SK-N-SH (cell line): ENCODE data around the gene SLC6A2. TPM values are rescaled to one million over a fixed set of nuclear protein-coding genes. Genes with fewer than 3 reads are reported as not detected.

Experiments used
- CTCF ChIA-PET: fragments of 300-600, 350-600 bp; formaldehyde crosslinking; extraction: SDS; loops from one replicate; lab custom pipeline; 2021; lab: Yijun Ruan, JAX
- POLR2A ChIA-PET: fragments of 350-600 bp; sonication (Branson Sonifier 250); formaldehyde crosslinking; extraction: SDS; loops from one replicate; lab custom pipeline; 2020; ENCODE audit warnings: antibody characterized with exemption, inconsistent platforms; lab: Yijun Ruan, JAX
- DNase-seq: peaks from one replicate; pipeline ENCODE4 v3.0.0; 2012
- H2AFZ ChIP-seq: fragments of 200-600 bp; sonication (generic); 2 replicates; pipeline ENCODE4 v1.8.1; 2016; ENCODE audit warnings: antibody characterized with exemption, mild to moderate bottlenecking, low read depth
- H3F3A ChIP-seq: fragments of 200-600 bp; sonication (generic); replicated peaks from 2 replicates; pipeline ENCODE3; 2016; ENCODE audit warnings: antibody characterized with exemption, mild to moderate bottlenecking; ENCODE audit not compliant: insufficient read depth
- H3K27ac ChIP-seq, 2 experiments: fragments of 200-500 bp in 1 of 2; fragments of 200-600 bp in 1 of 2; sonication (Bioruptor generic) in 1 of 2; sonication (generic), shearing (Covaris generic) in 1 of 2; 2 replicates each; pipeline versions ENCODE4 v1.5.1 to v1.6.1; 2014 to 2016; ENCODE audit warnings: low read depth in 2 of 2, inconsistent platforms in 1 of 2, low read length in 1 of 2, mild to moderate bottlenecking in 1 of 2, mixed read lengths in 1 of 2
- H3K27me3 ChIP-seq: fragments of 200-600 bp; sonication (generic), shearing (Covaris generic); 2 replicates; pipeline ENCODE4 v1.6.1; 2016; ENCODE audit warnings: mixed run types; ENCODE audit not compliant: insufficient read depth
- H3K36me3 ChIP-seq, 2 experiments: fragments of 200-500 bp in 1 of 2; fragments of 200-600 bp in 1 of 2; sonication (Bioruptor generic) in 1 of 2; sonication (generic) in 1 of 2; replicated peaks in 1 of 2; 2 replicates each; pipeline versions ENCODE3 to v1.5.1; 2014 to 2016; ENCODE audit warnings: low read length in 1 of 2, mild to moderate bottlenecking in 1 of 2; ENCODE audit not compliant: insufficient read depth in 2 of 2, control insufficient read depth in 1 of 2
- H3K4me1 ChIP-seq, 2 experiments: fragments of 200-500 bp in 1 of 2; fragments of 200-600 bp in 1 of 2; sonication (Bioruptor generic) in 1 of 2; sonication (generic), shearing (Covaris generic) in 1 of 2; 2 replicates each; pipeline versions ENCODE4 v1.5.1 to v1.6.1; 2014 to 2016; ENCODE audit warnings: low read depth in 1 of 2, low read length in 1 of 2, mixed run types in 1 of 2; ENCODE audit not compliant: insufficient read depth in 2 of 2, control insufficient read depth in 1 of 2
- H3K4me2 ChIP-seq: fragments of 200-600 bp; sonication (generic), shearing (Covaris generic); 2 replicates; pipeline ENCODE4 v1.6.1; 2017; ENCODE audit warnings: mixed run types
- H3K4me3 ChIP-seq, 2 experiments: fragments of 200-500 bp in 1 of 2; fragments of 200-600 bp in 1 of 2; sonication (Bioruptor generic) in 1 of 2; sonication (generic), shearing (Covaris generic) in 1 of 2; 2 replicates each; pipeline versions ENCODE4 v1.5.1 to v1.8.1; 2014 to 2016; ENCODE audit warnings: low read depth in 2 of 2, inconsistent platforms in 1 of 2, low read length in 1 of 2, mild to moderate bottlenecking in 1 of 2, mixed read lengths in 1 of 2, moderate library complexity in 1 of 2
- H3K79me2 ChIP-seq: fragments of 200-600 bp; sonication (generic); 2 replicates; pipeline ENCODE4 v1.8.1; 2017; ENCODE audit warnings: mild to moderate bottlenecking; ENCODE audit not compliant: insufficient read depth
- H3K9ac ChIP-seq: fragments of 200-600 bp; sonication (generic); 2 replicates; pipeline ENCODE4 v1.6.1; 2017; ENCODE audit warnings: mixed run types
- H3K9me2 ChIP-seq: fragments of 200-600 bp; sonication (generic); 2 replicates; pipeline ENCODE4 v1.6.1; 2017; ENCODE audit warnings: mixed run types
- H3K9me3 ChIP-seq: fragments of 200-600 bp; sonication (generic); 2 replicates; pipeline ENCODE4 v1.6.1; 2017; ENCODE audit warnings: mixed run types, mild to moderate bottlenecking, moderate library complexity
- H4K20me1 ChIP-seq: fragments of 200-600 bp; sonication (generic); 2 replicates; pipeline ENCODE4 v1.6.1; 2017; ENCODE audit warnings: mild to moderate bottlenecking, mixed run types; ENCODE audit not compliant: insufficient read depth
- ELF1 ChIP-seq: IDR thresholded peaks from 2 replicates; pipeline ENCODE4 v1.4.0; 2012
- EP300 ChIP-seq, 2 experiments: IDR thresholded peaks; 2 replicates each; pipeline versions ENCODE4 v1.4.0 to v1.6.1; 2012; ENCODE audit warnings: borderline replicate concordance in 1 of 2, low read depth in 1 of 2, low read length in 1 of 2
- EZH2phosphoT487 ChIP-seq: fragments of 200-600 bp; sonication (generic); IDR thresholded peaks from 2 replicates; pipeline ENCODE4 v1.6.1; 2017; ENCODE audit warnings: low read depth, mixed run types, mild to moderate bottlenecking, antibody characterized with exemption, moderate library complexity, borderline replicate concordance
- FOXJ3 ChIP-seq: sonication (generic); formaldehyde crosslinking; IDR thresholded peaks from 2 replicates; pipeline ENCODE4 v1.5.1; 2020; ENCODE audit warnings: mild to moderate bottlenecking, missing genetic modification reagents
- FOXM1 ChIP-seq: IDR thresholded peaks from 2 replicates; pipeline ENCODE4 v1.4.0; 2012; ENCODE audit warnings: low read depth, mild to moderate bottlenecking
- GABPA ChIP-seq: IDR thresholded peaks from 2 replicates; pipeline ENCODE4 v1.4.0; 2012; ENCODE audit warnings: low read depth, mild to moderate bottlenecking
- JUND ChIP-seq: IDR thresholded peaks from 2 replicates; pipeline ENCODE4 v1.4.0; 2012
- MAX ChIP-seq: IDR thresholded peaks from 2 replicates; pipeline ENCODE4 v1.4.0; 2012; ENCODE audit warnings: low read depth
- MEF2A ChIP-seq: IDR thresholded peaks from 2 replicates; pipeline ENCODE4 v1.4.0; 2012; ENCODE audit warnings: low read depth, borderline replicate concordance
- MXI1 ChIP-seq: IDR thresholded peaks from 2 replicates; pipeline ENCODE4 v1.6.1; 2012; ENCODE audit warnings: mild to moderate bottlenecking, low read depth, low read length, improper control_type of control experiment
- POLR2AphosphoS5 ChIP-seq: IDR thresholded peaks from 2 replicates; pipeline ENCODE4 v1.6.1; 2012; ENCODE audit warnings: low read depth, low read length
- RAD21 ChIP-seq: IDR thresholded peaks from 2 replicates; pipeline ENCODE4 v1.6.1; 2012; ENCODE audit warnings: mild to moderate bottlenecking, low read length
- REST ChIP-seq: IDR thresholded peaks from 2 replicates; pipeline ENCODE4 v1.6.1; 2012; ENCODE audit warnings: mild to moderate bottlenecking, low read depth, low read length, moderate library complexity
- RFX5 ChIP-seq: IDR thresholded peaks from 2 replicates; pipeline ENCODE4 v1.6.1; 2012; ENCODE audit warnings: mild to moderate bottlenecking, improper control_type of control experiment, low read length
- SMC3 ChIP-seq: IDR thresholded peaks from 2 replicates; pipeline ENCODE4 v1.6.1; 2012; ENCODE audit warnings: low read depth, low read length, improper control_type of control experiment
- TEAD4 ChIP-seq: IDR thresholded peaks from 2 replicates; pipeline ENCODE4 v1.4.0; 2012; ENCODE audit warnings: mild to moderate bottlenecking, borderline replicate concordance; ENCODE audit not compliant: insufficient read depth
- USF1 ChIP-seq: IDR thresholded peaks from 2 replicates; pipeline ENCODE4 v1.4.0; 2012; ENCODE audit warnings: low read depth, borderline replicate concordance
- USF2 ChIP-seq: fragments of 150-350 bp; IDR thresholded peaks from 2 replicates; pipeline ENCODE4 v1.6.1; 2017; ENCODE audit warnings: antibody characterized with exemption, low read length, low read depth, borderline replicate concordance
- ZBTB33 ChIP-seq: IDR thresholded peaks from 2 replicates; pipeline ENCODE4 v1.4.0; 2012; ENCODE audit warnings: low read depth, borderline replicate concordance
- WGBS: methylation state at CpG from one replicate; pipeline ENCODE4 v1.1.6; 2017; ENCODE audit warnings: low lambda C conversion rate; 5-methylcytosine and 5-hydroxymethylcytosine counted together
- polyA plus RNA-seq, 3 experiments: library from polyadenylated mRNA; depleted of rRNA; stranded (reverse); fragments of >200 nt; gene quantifications; 2 replicates each; pipeline ENCODE4 v1.2.3, GENCODE V29; 2012

SLC6A2 gene
- polyA plus RNA-seq, 1 of the 3 experiments (the other 2 are of a cell fraction) = 3.3 TPM

- H3K27ac ChIP-seq = no peak overlapping the region
- ChIA-PET CTCF (interaction anchor here (0.7 to 1.5 kb wide), 3 partner anchors 16 to 270 kb away, joined by 3 to 4 read pairs (median 3); no protein-coding TSS in a partner anchor), POLR2A (no interaction called here)
- no peaks in the 10 kb centered on the region for H3K36me3 ChIP-seq
- no peak for DNase-seq
- no peak overlapping the region for H3K4me2 ChIP-seq
- no peaks in the 10 kb centered on the region; a peak in 1 of 4 replicates for H3K4me1 ChIP-seq
- 58% methylated on average over 4 of the region's 4 CpGs for WGBS
- no peaks in the 10 kb centered on the region for H3K9me3 ChIP-seq
- H4K20me1 ChIP-seq = no peaks in the 10 kb centered on the region
- no peaks in the 10 kb centered on the region for H3F3A ChIP-seq
- H3K27me3 ChIP-seq = no peaks in the 10 kb centered on the region; the same call in 1 of the 2 replicates
- H3K79me2 ChIP-seq = no peaks in the 10 kb centered on the region
- H3K4me3 ChIP-seq = no peak overlapping the region
- no peak overlapping the region for H3K9ac ChIP-seq
- H3K9me2 ChIP-seq = no peaks in the 10 kb centered on the region
- no peak for TF ChIP-seq TEAD4
- H2AFZ ChIP-seq = no peak overlapping the region
These were observed 79.5 kb downstream of the SLC6A2 start for GRCh38 chr16:55735120-55735781.

GRCh38 chr16:55736671-55737070 is 80.9 kb downstream of the SLC6A2 start:
- Histone ChIP-seq H3K9me3 (no peaks in the 10 kb centered on the region), H3K36me3 (no peaks in the 10 kb centered on the region), H3F3A (no peaks in the 10 kb centered on the region), H3K79me2 (no peaks in the 10 kb centered on the region), H3K4me1 (no peaks in the 10 kb centered on the region; a peak in 1 of 4 replicates), H4K20me1 (no peaks in the 10 kb centered on the region), H3K27ac (no peak overlapping the region), H3K9me2 (no peaks in the 10 kb centered on the region), H3K9ac (no peak overlapping the region), H3K4me3 (no peak overlapping the region), H3K27me3 (no peaks in the 10 kb centered on the region; the same call in 1 of the 2 replicates), H2AFZ (no peak overlapping the region), H3K4me2 (no peak overlapping the region)
- DNase-seq = no peak
- CTCF ChIA-PET = no interaction called here
- 29% methylated on average over 4 of the region's 4 CpGs for WGBS
- TF ChIP-seq USF2 = no peak
- no peak for TF ChIP-seq FOXJ3 (CRISPR knock-in tag)
- no peak for TF ChIP-seq SMC3
- no peak for TF ChIP-seq FOXM1
- no peak for TF ChIP-seq EP300 (IDR thresholded peaks at IDR 0.05; ENCODE audit: borderline replicate concordance in 1 of 2, low read depth in 1 of 2, low read length in 1 of 2)
- TF ChIP-seq POLR2AphosphoS5 = no peak
- no peak for TF ChIP-seq TEAD4
- no peak for TF ChIP-seq MAX
- TF ChIP-seq RAD21 = no peak
- TF ChIP-seq EZH2phosphoT487 = no peak
- no peak for TF ChIP-seq ELF1
- TF ChIP-seq REST = no peak
- no peak for TF ChIP-seq USF1
- no peak for TF ChIP-seq RFX5
- no peak for TF ChIP-seq GABPA
- no peak for TF ChIP-seq MXI1
- TF ChIP-seq JUND = no peak
- no peak for TF ChIP-seq MEF2A
- no peak for TF ChIP-seq ZBTB33
- POLR2A ChIA-PET = no interaction called here
